LNCAP (cell line): ENCODE results near the gene NSFL1C.

Experiments
- CTCF ChIP-seq: fragments of 450-650 bp; IDR thresholded peaks from 2 replicates; pipeline ENCODE4 v1.5.1; 2017; ENCODE audit warnings: mild to moderate bottlenecking

Gene NSFL1C

GRCh38 chr20:1503564-1504227, 37.0 kb upstream of the NSFL1C start:
- TF ChIP-seq CTCF, result peak; percentile 100

DNA sequence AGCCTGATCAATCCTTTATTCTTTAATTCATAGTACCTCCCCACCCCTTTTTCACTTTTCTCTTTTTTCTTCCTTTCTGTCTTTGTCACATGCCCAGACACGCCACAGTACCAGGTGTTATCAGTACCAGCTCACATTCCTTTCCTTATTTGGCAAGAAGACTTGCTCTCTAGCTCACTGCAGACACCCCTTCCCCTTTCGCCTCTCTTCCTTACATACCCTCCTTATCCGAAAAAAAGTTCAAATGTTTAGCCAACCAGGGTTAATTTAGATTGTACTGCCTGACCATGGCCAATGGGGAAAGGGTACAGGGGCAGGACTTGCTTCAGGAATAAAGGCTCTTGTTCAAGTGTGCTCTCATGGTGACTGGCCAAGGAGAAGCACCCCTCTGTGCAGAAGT, 33.8 kb upstream of the NSFL1C start:
- TF ChIP-seq CTCF, result no peak

DNA sequence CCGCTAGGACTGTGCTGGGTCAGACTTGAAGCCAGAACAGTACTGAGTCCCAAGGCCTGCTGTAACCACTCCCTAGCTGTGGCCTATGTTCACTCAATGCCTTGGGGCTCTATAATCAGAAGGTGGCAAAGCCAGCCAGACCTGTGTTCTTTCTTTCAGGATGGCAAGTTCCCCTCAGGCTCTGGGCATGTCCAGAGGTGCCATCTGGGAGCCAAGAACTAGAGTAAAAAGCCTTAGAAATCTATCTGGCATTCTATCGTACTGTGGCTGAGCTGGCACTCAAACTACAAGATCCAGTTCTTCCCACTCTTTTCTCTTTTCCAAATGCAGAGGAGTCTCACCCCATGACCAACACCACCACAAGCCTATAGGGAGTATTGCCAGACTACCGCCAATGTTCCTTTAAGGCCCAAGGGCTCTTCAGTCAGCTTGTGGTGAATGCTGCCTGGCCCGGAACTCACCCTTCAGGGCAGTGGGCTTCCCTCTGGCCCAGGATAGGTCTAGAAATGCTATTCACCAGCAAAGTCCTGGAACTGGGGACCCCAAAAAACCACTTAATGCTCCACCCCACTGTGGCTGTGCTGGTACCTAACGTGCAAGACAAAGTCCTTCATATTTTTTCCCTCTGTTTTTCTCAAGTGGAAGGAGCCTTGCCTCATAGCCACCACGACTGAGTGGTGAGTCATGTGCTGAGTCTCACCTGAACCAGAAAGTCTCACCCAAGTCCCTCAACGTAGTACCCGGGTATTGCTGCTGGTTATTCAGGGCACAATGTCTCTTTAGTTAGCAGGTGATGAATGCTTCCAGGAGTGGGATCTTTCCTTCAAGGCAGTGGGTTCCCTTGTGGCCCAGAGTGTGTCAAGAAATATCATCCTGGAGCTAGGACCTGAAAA, 33.1 kb upstream of the NSFL1C start:
- TF ChIP-seq CTCF, result no peak

DNA sequence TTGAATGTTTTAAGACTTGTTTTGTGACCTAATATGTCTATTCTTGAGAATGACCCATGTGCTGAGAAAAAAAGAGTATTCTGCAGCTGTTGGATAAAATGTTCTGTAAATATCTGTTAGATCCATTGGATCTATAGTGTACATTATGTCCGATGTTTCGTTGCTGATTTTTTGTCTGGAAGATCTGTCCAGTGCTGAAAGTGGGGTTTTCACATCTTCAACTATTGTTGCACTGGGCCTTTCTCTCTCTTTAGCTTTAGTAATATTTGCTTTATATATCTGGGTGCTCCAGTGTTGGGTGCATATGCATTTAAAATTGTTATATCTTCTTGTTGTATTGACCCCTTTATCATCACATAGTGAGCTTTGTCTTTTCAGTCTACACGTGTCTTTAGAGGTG, 30.3 kb upstream of the NSFL1C start:
- TF ChIP-seq CTCF, result no peak

DNA sequence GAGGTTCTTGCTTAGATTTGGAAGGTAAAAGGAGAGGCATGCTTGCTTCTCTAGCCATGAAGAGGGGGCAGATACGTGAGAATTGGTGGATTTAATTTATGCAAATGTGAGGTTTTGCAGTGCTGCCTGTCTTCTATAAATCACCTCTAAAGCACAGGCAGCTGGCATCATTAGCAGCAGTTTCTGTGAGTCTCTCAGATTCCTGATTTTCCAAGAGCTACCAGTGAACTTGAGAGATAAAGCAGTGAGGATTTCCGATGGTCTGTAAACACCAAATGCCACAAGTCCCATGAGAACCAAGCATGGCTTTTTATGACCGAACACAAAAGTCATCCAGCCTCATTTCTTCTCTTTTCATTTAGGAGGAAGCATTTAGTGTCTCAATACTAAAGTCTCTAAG, 27.8 kb upstream of the NSFL1C start:
- TF ChIP-seq CTCF, result no peak

DNA sequence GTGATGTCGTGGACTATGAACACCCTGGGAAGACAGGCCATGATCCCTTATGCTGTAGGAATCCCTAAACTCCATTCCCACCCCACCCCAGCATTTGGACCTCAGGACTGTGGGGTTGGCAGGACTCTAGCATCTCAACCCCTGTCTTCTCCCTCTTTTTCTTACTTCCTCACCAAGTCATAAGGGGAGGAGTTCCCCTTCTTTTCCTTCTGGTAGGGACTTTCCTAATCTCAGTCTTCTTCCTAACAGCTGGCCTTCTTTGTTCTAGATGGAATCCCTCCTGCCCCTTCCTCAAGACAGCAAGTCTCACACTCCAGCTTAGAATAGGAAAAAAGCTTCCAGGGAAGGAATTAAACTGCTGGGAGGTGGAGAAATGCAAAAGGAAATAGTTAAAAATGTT, 26.9 kb upstream of the NSFL1C start:
- no peak for TF ChIP-seq CTCF

- TF ChIP-seq CTCF, result no peak
These were observed 25.4 kb upstream of the NSFL1C start for GRCh38 chr20:1491860-1492642.
